Esophagus squamous epithelium (tissue), 5 donors: ENCODE results near the gene CA10. TPM values are rescaled to one million over a fixed set of nuclear protein-coding genes. Genes with fewer than 3 reads are reported as not detected.

ENCODE experiments used
- DNase-seq: peaks from one replicate; lab custom pipeline; 2025; lab: John Stamatoyannopoulos, UW
- H3K27ac ChIP-seq, 4 donors: fragments of 200-600 bp; sonication (generic); one replicate each; pipeline ENCODE4 v1.5.1; 2016 to 2019; ENCODE audit warnings: mild to moderate bottlenecking in 1 of 4
- H3K27me3 ChIP-seq, 4 donors: fragments of 200-600 bp; sonication (generic); 1 replicate in 3 of 4; 2 replicates in 1 of 4; pipeline versions ENCODE4 v1.5.1 to v1.6.0; 2017 to 2021; ENCODE audit warnings: antibody characterized with exemption in 1 of 4
- H3K36me3 ChIP-seq, 3 donors: fragments of 200-600 bp; sonication (generic); one replicate each; pipeline ENCODE4 v1.5.1; 2016 to 2019
- H3K4me1 ChIP-seq, 3 donors: fragments of 200-600 bp; sonication (generic); one replicate each; pipeline ENCODE4 v1.5.1; 2017 to 2019
- H3K4me3 ChIP-seq, 4 donors: fragments of 200-600 bp; sonication (generic); 1 replicate in 3 of 4; 2 replicates in 1 of 4; pipeline ENCODE4 v1.5.1; 2016 to 2019; ENCODE audit warnings: mild to moderate bottlenecking in 2 of 4, moderate library complexity in 1 of 4
- H3K9me3 ChIP-seq, 3 donors: fragments of 200-600 bp; sonication (generic); one replicate each; pipeline ENCODE4 v1.5.1; 2016 to 2019
- CTCF ChIP-seq, 6 experiments: fragments of 450-650 bp in 4 of 6; fragments of 200-600 bp in 2 of 6; sonication (generic) in 2 of 6; IDR thresholded peaks; one replicate each; pipeline ENCODE4 v1.5.1; 2016 to 2019; ENCODE audit warnings: antibody characterized with exemption in 6 of 6, mild to moderate bottlenecking in 4 of 6, moderate library complexity in 4 of 6
- POLR2A ChIP-seq, 4 donors: fragments of 450-650 bp; IDR thresholded peaks; one replicate each; pipeline ENCODE4 v1.6.1; 2017; ENCODE audit warnings: antibody characterized with exemption in 4 of 4, mild to moderate bottlenecking in 4 of 4, moderate library complexity in 3 of 4
- WGBS, 2 donors: methylation state at CpG; one replicate each; pipeline ENCODE4 v1.1.5; 2018; 5-methylcytosine and 5-hydroxymethylcytosine counted together
- intact Hi-C: fragments of 100-400 bp; cut with DNase I; formaldehyde crosslinking; loops from one replicate; pipeline ENCODE4 v1.15.0; 2022
- total RNA-seq, 4 donors: library from RNA; depleted of rRNA; stranded (reverse); fragments of >200 nt; gene quantifications; one replicate each; pipeline ENCODE4 v1.1.0, GENCODE V29; 2016
- donor health status: DM: yes; HTN: yes; CAD: no.

CA10 gene
- total RNA-seq, 4 donors from 2014 or later = 0.38 TPM; not detected in 3

- TF ChIP-seq POLR2A (IDR thresholded peaks at IDR 0.05) (no peak), CTCF (IDR thresholded peaks at IDR 0.05) (peak in 4 of 6 experiments; percentile 8 to 41 (median 12))
- no peaks in the 10 kb centered on the region for H3K4me1 ChIP-seq
- H3K27me3 ChIP-seq = peaks cover 0 to under 1% (median 0%) of the 10 kb centered on the region in 4 donors
- intact Hi-C loops = no loop called here
- WGBS, 2 donors = 5 to 9% methylated on average over 5 of the region's 5 CpGs
- H3K27ac ChIP-seq = no peak overlapping the region
- H3K9me3 ChIP-seq = no peaks in the 10 kb centered on the region
- no peak overlapping the region for H3K4me3 ChIP-seq
- no peak for DNase-seq
- no peaks in the 10 kb centered on the region for H3K36me3 ChIP-seq
Measured at GRCh38 chr17:51860954-51861561, 297.5 kb downstream of the CA10 start.

- H3K27ac ChIP-seq = no peak overlapping the region
- intact Hi-C loops = no loop called here
- no peaks in the 10 kb centered on the region for H3K36me3 ChIP-seq
- TF ChIP-seq POLR2A (IDR thresholded peaks at IDR 0.05) = no peak
- no peak for TF ChIP-seq CTCF (IDR thresholded peaks at IDR 0.05)
- 65 to 69% methylated on average over 6 of the region's 6 CpGs for WGBS, 2 donors
- no peak for DNase-seq
- peaks cover 0 to 15% (median 0%) of the 10 kb centered on the region in 4 donors for H3K27me3 ChIP-seq
- H3K4me3 ChIP-seq = no peak overlapping the region
- no peaks in the 10 kb centered on the region for H3K9me3 ChIP-seq
- H3K4me1 ChIP-seq = no peaks in the 10 kb centered on the region
Measured at GRCh38 chr17:51857052-51857597, 301.4 kb downstream of the CA10 start.

- TF ChIP-seq POLR2A (IDR thresholded peaks at IDR 0.05) (no peak), CTCF (IDR thresholded peaks at IDR 0.05) (no peak)
- peaks cover 0 to 15% (median 0%) of the 10 kb centered on the region in 4 donors for H3K27me3 ChIP-seq
- no peak overlapping the region for H3K27ac ChIP-seq
- no peak overlapping the region for H3K4me3 ChIP-seq
- H3K4me1 ChIP-seq = no peaks in the 10 kb centered on the region
- no peaks in the 10 kb centered on the region for H3K9me3 ChIP-seq
- no peak for DNase-seq
- 43 to 66% methylated on average over 3 of the region's 3 CpGs for WGBS, 2 donors
- intact Hi-C loops = no loop called here
- no peaks in the 10 kb centered on the region for H3K36me3 ChIP-seq
Measured at GRCh38 chr17:51855806-51856205, 302.7 kb downstream of the CA10 start.

- WGBS, 2 donors = 32 to 38% methylated on average over 5 of the region's 5 CpGs
Measured at GRCh38 chr17:51853857-51854256, 304.7 kb downstream of the CA10 start.

More at GRCh38 chr17:51853857-51854256, 304.7 kb downstream of the CA10 start:
- Histone ChIP-seq H3K36me3 (no peaks in the 10 kb centered on the region), H3K9me3 (no peaks in the 10 kb centered on the region), H3K27ac (no peak overlapping the region), H3K4me1 (no peaks in the 10 kb centered on the region), H3K27me3 (peaks cover 0 to 15% (median 0%) of the 10 kb centered on the region in 4 donors), H3K4me3 (no peak overlapping the region)
- no peak for DNase-seq
- TF ChIP-seq CTCF (IDR thresholded peaks at IDR 0.05) = no peak
- TF ChIP-seq POLR2A (IDR thresholded peaks at IDR 0.05) = no peak
- intact Hi-C loops = no loop called here
